Tibial artery (tissue), 4 donors: ENCODE measurements around the gene ZNF26.

Experiments
- DNase-seq, 2 donors: peaks; one replicate each; pipeline ENCODE4 v3.0.0-alpha.2; 2019
- H3K27ac ChIP-seq, 2 donors: fragments of 200-600 bp; sonication (generic) in 1 of 2; 1 replicate in 1 of 2; 2 replicates in 1 of 2; pipeline ENCODE4 v1.5.1; 2018 to 2019; ENCODE audit warnings: mild to moderate bottlenecking in 1 of 2
- H3K27me3 ChIP-seq, 2 donors: fragments of 200-600 bp; sonication (generic) in 1 of 2; one replicate each; pipeline versions ENCODE4 v1.5.1 to v1.6.0; 2016 to 2019
- H3K36me3 ChIP-seq, 3 donors: fragments of 200-600 bp; sonication (generic) in 2 of 3; one replicate each; pipeline ENCODE4 v1.5.1; 2016 to 2019; ENCODE audit warnings: mild to moderate bottlenecking in 2 of 3
- H3K4me1 ChIP-seq, 4 donors: fragments of 200-600 bp; sonication (generic) in 2 of 4; 1 replicate in 3 of 4; 2 replicates in 1 of 4; pipeline ENCODE4 v1.5.1; 2016 to 2019
- H3K4me3 ChIP-seq, 2 donors: fragments of 200-600 bp; sonication (generic) in 1 of 2; 1 replicate in 1 of 2; 2 replicates in 1 of 2; pipeline ENCODE4 v1.5.1; 2018 to 2019; ENCODE audit warnings: mild to moderate bottlenecking in 2 of 2
- H3K9me3 ChIP-seq, 3 donors: fragments of 200-600 bp; sonication (generic) in 1 of 3; one replicate each; pipeline ENCODE4 v1.5.1; 2016 to 2019
- intact Hi-C: fragments of 100-400 bp; cut with DNase I; formaldehyde crosslinking; loops from one replicate; pipeline ENCODE4 v1.15.0; 2023; ENCODE audit warnings: low total_unique reads
- TF ChIP-seq, protein P1 (sequence below), 2 experiments: fragments of 200-600 bp in 1 of 2; fragments of 450-650 bp in 1 of 2; IDR thresholded peaks; one replicate each; pipeline ENCODE4 v1.5.1; 2017 to 2019; ENCODE audit warnings: antibody characterized with exemption in 2 of 2, mild to moderate bottlenecking in 1 of 2, moderate library complexity in 1 of 2

Gene ZNF26

DNA sequence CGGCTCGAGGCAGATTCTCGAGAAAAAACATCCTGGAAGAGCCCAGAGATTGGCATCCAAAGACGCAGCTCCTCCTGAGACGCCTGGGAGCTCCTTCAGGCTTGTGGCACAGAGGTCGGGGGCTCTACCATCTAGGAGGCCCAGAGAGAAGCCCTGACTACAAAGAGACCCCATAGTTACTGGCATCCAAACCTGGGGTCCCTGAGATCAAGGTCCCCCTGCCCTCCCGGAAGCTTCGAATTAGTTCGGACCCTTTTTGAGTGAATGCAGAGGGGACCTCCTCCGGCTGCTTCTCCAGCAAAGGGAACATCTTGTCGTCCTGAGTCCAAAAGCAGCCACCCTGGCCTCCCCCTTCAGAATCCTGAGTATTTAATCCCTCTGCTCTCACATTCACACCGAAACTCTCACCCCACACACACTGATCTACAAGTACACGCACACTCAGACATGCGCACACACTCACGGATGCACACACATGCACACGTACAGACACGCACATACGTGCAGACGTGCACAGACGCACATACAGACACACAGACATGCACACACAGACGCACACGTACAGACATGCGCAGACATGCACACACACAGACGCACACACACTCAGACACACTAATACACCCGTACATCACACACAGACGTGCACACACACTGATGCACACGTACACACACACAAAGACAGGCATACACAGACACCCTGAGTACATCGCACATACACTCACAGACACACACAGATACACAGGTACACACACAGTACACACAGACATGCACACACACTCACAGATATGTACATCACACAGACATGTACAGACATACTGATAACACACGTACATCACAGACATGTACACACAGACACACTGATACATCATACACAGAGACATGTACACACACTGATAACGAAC lies 36.0 kb upstream of the ZNF26 start:
- peaks cover 4 to 88% (median 80%) of the 10 kb centered on the region in 3 donors for H3K9me3 ChIP-seq
- TF ChIP-seq, protein P1, sequence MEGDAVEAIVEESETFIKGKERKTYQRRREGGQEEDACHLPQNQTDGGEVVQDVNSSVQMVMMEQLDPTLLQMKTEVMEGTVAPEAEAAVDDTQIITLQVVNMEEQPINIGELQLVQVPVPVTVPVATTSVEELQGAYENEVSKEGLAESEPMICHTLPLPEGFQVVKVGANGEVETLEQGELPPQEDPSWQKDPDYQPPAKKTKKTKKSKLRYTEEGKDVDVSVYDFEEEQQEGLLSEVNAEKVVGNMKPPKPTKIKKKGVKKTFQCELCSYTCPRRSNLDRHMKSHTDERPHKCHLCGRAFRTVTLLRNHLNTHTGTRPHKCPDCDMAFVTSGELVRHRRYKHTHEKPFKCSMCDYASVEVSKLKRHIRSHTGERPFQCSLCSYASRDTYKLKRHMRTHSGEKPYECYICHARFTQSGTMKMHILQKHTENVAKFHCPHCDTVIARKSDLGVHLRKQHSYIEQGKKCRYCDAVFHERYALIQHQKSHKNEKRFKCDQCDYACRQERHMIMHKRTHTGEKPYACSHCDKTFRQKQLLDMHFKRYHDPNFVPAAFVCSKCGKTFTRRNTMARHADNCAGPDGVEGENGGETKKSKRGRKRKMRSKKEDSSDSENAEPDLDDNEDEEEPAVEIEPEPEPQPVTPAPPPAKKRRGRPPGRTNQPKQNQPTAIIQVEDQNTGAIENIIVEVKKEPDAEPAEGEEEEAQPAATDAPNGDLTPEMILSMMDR (IDR thresholded peaks at IDR 0.05), result no peak
- peak in 1 of 2 donors; percentile 32 for DNase-seq
- no peak overlapping the region for H3K4me3 ChIP-seq
- peaks cover 49 to 82% (median 68%) of the 10 kb centered on the region in 3 donors for H3K36me3 ChIP-seq
- peaks cover 0 to 9% (median 6%) of the 10 kb centered on the region in 4 donors for H3K4me1 ChIP-seq
- no peaks in the 10 kb centered on the region for H3K27me3 ChIP-seq
- intact Hi-C loops, result no loop called here
- no peak overlapping the region for H3K27ac ChIP-seq

DNA sequence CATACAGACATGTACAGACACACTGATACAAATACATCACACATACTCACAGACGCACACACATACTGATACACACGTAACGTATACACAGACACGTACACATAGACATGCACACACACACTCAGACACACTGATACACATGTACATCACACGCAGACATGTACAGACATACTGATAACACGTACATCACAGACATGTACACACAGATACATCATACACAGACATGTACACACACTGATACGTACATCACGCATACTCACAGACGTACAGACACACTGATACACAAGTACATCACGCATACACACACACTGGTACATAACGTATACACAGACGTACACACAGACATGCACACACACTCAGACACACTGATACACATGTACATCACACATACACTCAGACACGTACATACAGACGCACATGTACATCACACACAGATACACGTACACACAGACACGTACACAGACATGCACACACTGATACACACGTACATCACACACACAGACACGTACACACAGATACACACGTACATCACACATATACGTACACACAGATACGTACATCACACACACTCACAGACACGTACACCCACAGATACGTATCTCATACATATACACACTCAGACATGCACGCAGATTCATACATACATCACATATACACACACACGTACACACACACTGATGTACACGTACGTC lies 35.2 kb upstream of the ZNF26 start:
- H3K4me1 ChIP-seq, result peaks cover 0 to 12% (median 8%) of the 10 kb centered on the region in 4 donors
- H3K27me3 ChIP-seq, result no peaks in the 10 kb centered on the region
- H3K27ac ChIP-seq, result no peak overlapping the region
- peaks cover 4 to 81% (median 74%) of the 10 kb centered on the region in 3 donors for H3K9me3 ChIP-seq
- no peak overlapping the region for H3K4me3 ChIP-seq
- H3K36me3 ChIP-seq, result peaks cover 41 to 74% (median 60%) of the 10 kb centered on the region in 3 donors
- intact Hi-C loops, result no loop called here
- peak in 1 of 2 donors; percentile 1 for DNase-seq
- TF ChIP-seq, protein P1 (IDR thresholded peaks at IDR 0.05), result no peak

DNA sequence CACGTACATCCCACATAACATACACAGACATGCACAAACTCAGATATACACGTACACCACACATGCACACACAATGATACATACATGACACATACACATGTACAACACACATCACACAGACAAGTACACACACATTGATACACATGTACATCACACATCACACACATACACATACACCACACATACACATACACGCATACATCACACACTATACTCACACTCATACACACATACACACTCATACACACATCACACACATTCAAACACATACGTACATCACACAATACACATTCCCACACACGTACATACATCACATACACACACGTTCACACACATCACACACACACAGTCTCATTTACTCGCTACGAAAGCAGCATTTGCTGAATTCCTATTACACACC lies 34.5 kb upstream of the ZNF26 start:
- Histone ChIP-seq H3K27ac (no peak overlapping the region), H3K9me3 (peaks cover 4 to 75% (median 67%) of the 10 kb centered on the region in 3 donors), H3K4me1 (peaks cover 0 to 13% (median 8%) of the 10 kb centered on the region in 4 donors), H3K36me3 (peaks cover 34 to 67% (median 54%) of the 10 kb centered on the region in 3 donors), H3K4me3 (no peak overlapping the region), H3K27me3 (no peaks in the 10 kb centered on the region)
- no peak for DNase-seq
- TF ChIP-seq, protein P1 (IDR thresholded peaks at IDR 0.05), result no peak
- intact Hi-C loops, result no loop called here

DNA sequence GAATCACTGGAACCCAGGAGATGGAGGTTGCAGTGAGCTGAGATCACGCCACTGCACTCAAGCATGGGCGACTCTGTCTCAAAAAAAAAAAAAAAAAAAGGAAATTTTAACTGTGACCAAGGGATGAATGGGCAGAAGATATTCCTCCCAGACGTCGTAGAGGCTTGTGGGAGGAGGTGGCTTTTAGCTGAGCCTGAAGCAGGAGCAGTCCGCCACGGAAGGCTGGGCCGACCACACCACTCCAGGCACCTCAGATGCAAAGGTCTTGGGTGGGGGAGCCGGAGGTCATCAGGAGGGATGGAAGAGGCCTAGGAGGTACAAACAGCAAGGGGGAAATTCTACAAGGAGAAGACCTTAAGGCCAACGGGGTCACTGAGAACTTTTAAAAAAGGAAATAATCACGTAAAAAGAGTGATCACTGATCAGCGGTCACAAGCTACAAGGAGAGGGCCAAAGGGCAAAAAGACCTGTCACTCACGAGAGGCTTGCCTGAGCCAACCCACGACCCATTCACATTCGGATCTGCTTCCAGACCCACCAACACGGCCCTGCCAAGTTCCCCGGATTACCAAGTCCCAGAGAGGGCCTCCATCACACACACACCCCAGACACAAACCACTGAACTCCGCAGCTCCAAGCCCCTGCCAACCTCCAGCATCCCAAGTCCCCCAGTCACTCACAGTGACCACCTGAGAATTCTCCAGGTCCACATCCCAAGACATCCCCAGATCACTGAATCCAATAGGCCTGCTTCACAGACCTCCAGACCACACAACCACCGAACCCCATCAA lies 33.6 kb upstream of the ZNF26 start:
- peaks cover 4 to 65% (median 59%) of the 10 kb centered on the region in 3 donors for H3K9me3 ChIP-seq

DNA sequence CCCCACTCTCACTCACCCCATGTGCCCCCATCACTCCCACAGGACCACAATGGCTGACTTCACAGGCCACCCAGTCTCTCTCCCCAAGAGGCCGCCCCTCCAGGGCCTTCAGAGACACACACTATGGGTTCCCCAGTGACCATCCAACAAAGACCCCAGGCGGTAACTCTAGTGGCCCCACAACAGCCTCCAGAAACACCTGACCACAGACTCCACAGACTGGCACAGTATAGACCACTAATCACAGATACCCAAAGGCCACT lies 33.1 kb upstream of the ZNF26 start:
- Histone ChIP-seq H3K4me3 (no peak overlapping the region), H3K27ac (no peak overlapping the region), H3K27me3 (no peaks in the 10 kb centered on the region), H3K4me1 (peaks cover 0 to 23% (median 11%) of the 10 kb centered on the region in 4 donors), H3K36me3 (peaks cover 20 to 53% (median 39%) of the 10 kb centered on the region in 3 donors), H3K9me3 (peaks cover 2 to 60% (median 55%) of the 10 kb centered on the region in 3 donors)
- TF ChIP-seq, protein P1 (IDR thresholded peaks at IDR 0.05), result no peak
- intact Hi-C loops, result no loop called here
- peak in 1 of 2 donors; percentile 46 for DNase-seq

More for the DNA sequence above, 33.6 kb upstream of the ZNF26 start:
- intact Hi-C loops, result no loop called here
- TF ChIP-seq, protein P1 (IDR thresholded peaks at IDR 0.05), result no peak
- Histone ChIP-seq H3K4me1 (peaks cover 0 to 22% (median 11%) of the 10 kb centered on the region in 4 donors), H3K4me3 (no peak overlapping the region), H3K27ac (no peak overlapping the region), H3K36me3 (peaks cover 25 to 58% (median 44%) of the 10 kb centered on the region in 3 donors), H3K27me3 (no peaks in the 10 kb centered on the region)
- DNase-seq, result peak in 1 of 2 donors; percentile 59
